ENCODE measurements around the gene SMDT1. TPM values are rescaled to one million over a fixed set of nuclear protein-coding genes. Genes with fewer than 3 reads are reported as not detected.
"Not testable (repeated sequence)": the region's sequence is repeated elsewhere in the genome, so short reads cannot be mapped to it uniquely, and the experiment has no call there.

The SMDT1 gene
- total and polyA plus RNA-seq, 5 donors = 124 to 190 (median 180) TPM

GRCh38 chr22:42083119-42083518, 3.6 kb downstream of the SMDT1 start:
- intact Hi-C loops (cut with DNase I) = loop anchor here in 1 of 4 donors (10.0 kb wide), 1 partner anchor 362 kb away; no protein-coding TSS in a partner anchor

GRCh38 chr22:42084874-42085273, 5.4 kb downstream of the SMDT1 start:
- Histone ChIP-seq H3K4me1 (ENCODE audit: control insufficient read depth, insufficient read depth, low read length) (peaks cover 11% of the 10 kb centered on the region), H3K27me3 (ENCODE audit: control insufficient read depth, insufficient read depth) (no peaks in the 10 kb centered on the region), H3K4me3 (ENCODE audit: low read length) (no peak overlapping the region), H3K9me3 (ENCODE audit: control insufficient read depth, low read length) (no peaks in the 10 kb centered on the region), H3K27ac (ENCODE audit: low read length) (no peak overlapping the region)
- 92% methylated on average over 8 of the region's 8 CpGs for WGBS
- DNase-seq = no peak
- intact Hi-C loops (cut with DNase I) = loop anchor here in 1 of 4 donors (10.0 kb wide), 1 partner anchor 360 kb away; no protein-coding TSS in a partner anchor
- no peak for ATAC-seq

More at GRCh38 chr22:42083119-42083518, 3.6 kb downstream of the SMDT1 start:
- H3K27me3 ChIP-seq (ENCODE audit: control insufficient read depth, insufficient read depth) = no peaks in the 10 kb centered on the region
- H3K4me3 ChIP-seq (ENCODE audit: low read length) = no peak overlapping the region
- H3K4me1 ChIP-seq (ENCODE audit: control insufficient read depth, insufficient read depth, low read length) = peaks cover 9% of the 10 kb centered on the region
- no peak for ATAC-seq
- WGBS = 89% methylated on average over 4 of the region's 4 CpGs
- no peak for DNase-seq
- H3K9me3 ChIP-seq (ENCODE audit: control insufficient read depth, low read length) = no peaks in the 10 kb centered on the region
- H3K27ac ChIP-seq (ENCODE audit: low read length) = no peak overlapping the region

GRCh38 chr22:42086051-42086450, 6.6 kb downstream of the SMDT1 start:
- ATAC-seq (no peak), DNase-seq (no peak)
- Histone ChIP-seq H3K27ac (ENCODE audit: low read length) (no peak overlapping the region), H3K9me3 (ENCODE audit: control insufficient read depth, low read length) (no peaks in the 10 kb centered on the region), H3K4me1 (ENCODE audit: control insufficient read depth, insufficient read depth, low read length) (peaks cover 11% of the 10 kb centered on the region), H3K4me3 (ENCODE audit: low read length) (no peak overlapping the region), H3K27me3 (ENCODE audit: control insufficient read depth, insufficient read depth) (no peaks in the 10 kb centered on the region)
- 46% methylated on average over 6 of the region's 6 CpGs for WGBS
- intact Hi-C loops (cut with DNase I) = loop anchor here in 1 of 4 donors (10.0 kb wide), 1 partner anchor 359 kb away; no protein-coding TSS in a partner anchor

DNA sequence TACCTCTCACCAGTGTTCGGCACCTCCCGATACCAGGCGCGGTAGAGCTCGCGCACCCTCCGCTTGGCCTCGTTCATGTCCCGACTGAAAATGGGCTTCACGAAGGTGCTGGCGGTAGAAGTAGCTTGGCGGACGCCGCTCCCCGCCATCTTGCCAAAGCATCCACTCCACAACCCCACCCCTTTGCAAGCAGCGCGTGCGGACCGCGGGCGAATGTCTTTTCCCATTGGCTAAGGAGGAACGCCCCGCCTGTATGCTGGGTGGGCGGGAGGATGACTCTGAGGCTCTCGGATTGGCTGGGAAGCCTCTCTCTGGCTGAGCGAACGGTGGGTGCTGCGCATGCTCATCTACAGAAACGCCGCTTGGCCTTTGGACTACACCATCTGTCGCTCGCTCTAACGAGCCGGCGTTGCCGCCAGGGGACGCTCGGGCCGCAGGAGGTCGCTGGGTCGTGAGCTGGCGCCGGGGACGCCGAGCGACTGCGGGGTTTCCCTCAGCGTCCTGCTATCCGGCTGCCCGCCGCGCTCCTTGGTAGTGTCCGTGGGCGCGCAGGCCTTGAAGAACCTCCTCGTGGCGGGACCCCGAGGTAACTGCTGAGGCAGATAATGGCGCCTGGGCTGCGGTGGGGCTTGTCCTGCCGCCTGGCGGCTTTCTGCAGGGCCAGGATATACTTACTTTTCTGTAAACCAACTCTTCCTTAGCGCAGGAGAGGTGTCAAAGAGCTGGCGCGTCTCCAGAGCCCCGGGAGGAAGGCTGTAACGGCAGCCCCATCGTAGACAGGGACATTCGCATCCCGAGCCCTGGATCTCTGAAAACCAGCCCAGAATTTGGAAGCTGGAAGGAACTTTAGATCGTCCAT, 11.3 kb downstream of the SMDT1 start, which contains the start of gene NDUFA6:
Gene NDUFA6 (minus strand): TSS at position 177 of the 859 bp plus-strand sequence. CDS start 28 bp downstream, at position 149.
- WGBS = under 1% methylated on average over 71 of the region's 71 CpGs
- ATAC-seq (peak; percentile 98), DNase-seq (peak; percentile 99)
- Histone ChIP-seq H3K9me3 (ENCODE audit: control insufficient read depth, low read length) (no peaks in the 10 kb centered on the region), H3K4me1 (ENCODE audit: control insufficient read depth, insufficient read depth, low read length) (peaks cover 10% of the 10 kb centered on the region), H3K27ac (ENCODE audit: low read length) (peak within 1 kb of the TSS; percentile 96), H3K27me3 (ENCODE audit: control insufficient read depth, insufficient read depth) (no peaks in the 10 kb centered on the region), H3K4me3 (ENCODE audit: low read length) (peak within 1 kb of the TSS; percentile 65)
- intact Hi-C loops (cut with DNase I) = loop anchor here in 2 of 4 donors (5.0 to 10.0 kb wide), 2 partner anchors 344 to 346 kb away; partner anchors contain the start of gene NFAM1 (in 1 of the 2)

DNA sequence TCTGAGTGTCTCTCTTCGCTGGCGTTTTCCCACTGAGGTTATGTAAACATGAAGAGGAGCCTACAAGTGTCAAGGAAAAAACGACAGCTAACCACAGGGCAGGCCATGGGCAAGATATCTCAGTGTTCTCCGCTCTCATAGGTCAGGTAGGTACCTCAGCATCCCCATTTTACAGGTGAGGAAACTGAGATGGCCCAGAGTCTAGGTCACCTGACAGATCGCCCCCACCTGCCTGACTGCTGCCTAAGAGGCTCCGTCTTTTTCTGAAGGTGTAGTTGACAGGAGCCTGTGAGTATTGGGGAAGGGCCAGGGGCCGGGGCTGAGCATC, 11.9 kb downstream of the SMDT1 start:
- Histone ChIP-seq H3K27me3 (ENCODE audit: control insufficient read depth, insufficient read depth) (no peaks in the 10 kb centered on the region), H3K4me3 (ENCODE audit: low read length) (peak overlapping the region; percentile 63), H3K9me3 (ENCODE audit: control insufficient read depth, low read length) (no peaks in the 10 kb centered on the region), H3K4me1 (ENCODE audit: control insufficient read depth, insufficient read depth, low read length) (peaks cover 10% of the 10 kb centered on the region), H3K27ac (ENCODE audit: low read length) (peak overlapping the region; percentile 90)
- WGBS = 28% methylated on average over 7 of the region's 7 CpGs
- intact Hi-C loops (cut with DNase I) = loop anchor here in 2 of 4 donors (5.0 to 10.0 kb wide), 2 partner anchors 343 to 346 kb away; partner anchors contain the start of gene NFAM1 (in 1 of the 2)
- ATAC-seq (peak in 1 of 2 donors; percentile 0), DNase-seq (peak in 1 of 3 donors; percentile 49)

DNA sequence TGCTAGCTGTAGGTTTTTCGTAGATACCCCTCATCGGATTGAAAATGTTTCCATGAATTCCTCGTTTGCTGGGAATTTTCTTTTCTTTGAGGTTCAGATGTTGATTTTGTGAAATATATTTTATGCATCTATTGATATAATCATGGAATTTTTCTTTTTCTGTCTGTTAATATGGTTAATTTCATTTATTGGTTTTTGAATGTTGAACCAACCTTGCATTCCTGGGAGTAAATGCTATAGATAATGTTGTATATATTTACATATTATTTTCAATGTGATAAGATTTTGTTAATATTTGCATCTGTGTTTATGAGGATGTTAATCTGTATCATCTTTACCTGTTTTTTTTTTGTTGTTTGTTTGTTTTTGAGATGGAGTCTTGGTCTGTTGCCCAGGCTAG, 21.7 kb downstream of the SMDT1 start:
- intact Hi-C loops (cut with DNase I) = no loop called here

DNA sequence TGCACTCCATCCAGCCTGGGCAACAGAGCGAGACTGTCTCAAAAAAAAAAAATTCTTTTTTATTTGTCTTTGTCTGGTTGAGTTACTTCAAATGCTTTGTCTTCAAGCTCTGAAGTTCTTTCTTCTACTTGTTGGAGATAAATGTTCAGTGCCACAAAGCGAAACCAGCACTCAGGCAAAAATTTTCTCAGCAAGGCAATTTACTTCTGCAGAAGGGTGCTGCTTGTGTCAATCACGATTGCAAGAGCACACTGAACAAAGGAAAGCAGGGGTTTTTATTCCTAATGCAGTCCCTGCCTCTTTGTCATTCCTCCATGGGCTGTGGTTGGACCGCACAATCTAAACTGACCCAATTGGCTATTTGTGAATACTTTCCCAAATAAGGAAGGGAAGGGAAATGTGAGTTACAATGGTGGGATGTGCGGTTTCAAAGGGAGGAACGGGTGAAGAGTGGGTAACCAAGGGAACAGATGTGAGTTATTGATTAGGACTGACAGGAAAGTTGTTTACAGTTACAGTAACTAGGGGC, 24.9 kb downstream of the SMDT1 start:
- H3K4me3 ChIP-seq (ENCODE audit: low read length); H3K9me3 ChIP-seq (ENCODE audit: control insufficient read depth, low read length); H3K4me1 ChIP-seq (ENCODE audit: control insufficient read depth, insufficient read depth, low read length); H3K27me3 ChIP-seq (ENCODE audit: control insufficient read depth, insufficient read depth); intact Hi-C loops (cut with DNase I); H3K27ac ChIP-seq (ENCODE audit: low read length); DNase-seq; ATAC-seq: not testable (repeated sequence)
- WGBS = 96% methylated on average over 6 of the region's 6 CpGs

More for the DNA sequence above, 21.7 kb downstream of the SMDT1 start:
- H3K4me1 ChIP-seq (ENCODE audit: control insufficient read depth, insufficient read depth, low read length) = no peaks in the 10 kb centered on the region
- no peak overlapping the region for H3K27ac ChIP-seq (ENCODE audit: low read length)
- no peaks in the 10 kb centered on the region for H3K27me3 ChIP-seq (ENCODE audit: control insufficient read depth, insufficient read depth)
- H3K9me3 ChIP-seq (ENCODE audit: control insufficient read depth, low read length) = no peaks in the 10 kb centered on the region
- ATAC-seq (no peak), DNase-seq (no peak)
- 98% methylated on average over 3 of the region's 3 CpGs for WGBS
- no peak overlapping the region for H3K4me3 ChIP-seq (ENCODE audit: low read length)

DNA sequence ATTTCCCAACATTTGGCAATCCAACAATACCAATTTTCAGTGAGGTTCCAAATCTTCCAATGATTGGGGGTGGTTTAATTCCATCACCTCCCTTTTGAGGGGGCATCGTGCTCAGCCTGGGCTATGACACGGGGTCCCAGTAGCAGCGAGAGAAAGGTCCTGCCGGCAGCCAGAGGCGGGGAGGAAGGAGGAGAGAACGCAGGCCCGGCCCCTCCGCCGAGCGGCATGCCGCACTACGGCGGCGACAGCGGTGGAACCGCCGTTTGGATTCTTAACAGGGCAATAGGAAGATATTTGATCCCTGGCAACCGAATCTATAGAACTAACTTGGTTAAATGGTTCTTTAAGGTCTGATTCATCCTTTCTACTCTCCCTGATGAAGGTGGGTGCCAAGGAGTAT, 29.3 kb downstream of the SMDT1 start:
- Histone ChIP-seq H3K4me1 (ENCODE audit: control insufficient read depth, insufficient read depth, low read length) (no peaks in the 10 kb centered on the region), H3K27me3 (ENCODE audit: control insufficient read depth, insufficient read depth) (no peaks in the 10 kb centered on the region), H3K27ac (ENCODE audit: low read length) (no peak overlapping the region), H3K4me3 (ENCODE audit: low read length) (no peak overlapping the region), H3K9me3 (ENCODE audit: control insufficient read depth, low read length) (no peaks in the 10 kb centered on the region)
- 71% methylated on average over 18 of the region's 18 CpGs for WGBS
- intact Hi-C loops (cut with DNase I) = no loop called here
- ATAC-seq (no peak), DNase-seq (no peak)

DNA sequence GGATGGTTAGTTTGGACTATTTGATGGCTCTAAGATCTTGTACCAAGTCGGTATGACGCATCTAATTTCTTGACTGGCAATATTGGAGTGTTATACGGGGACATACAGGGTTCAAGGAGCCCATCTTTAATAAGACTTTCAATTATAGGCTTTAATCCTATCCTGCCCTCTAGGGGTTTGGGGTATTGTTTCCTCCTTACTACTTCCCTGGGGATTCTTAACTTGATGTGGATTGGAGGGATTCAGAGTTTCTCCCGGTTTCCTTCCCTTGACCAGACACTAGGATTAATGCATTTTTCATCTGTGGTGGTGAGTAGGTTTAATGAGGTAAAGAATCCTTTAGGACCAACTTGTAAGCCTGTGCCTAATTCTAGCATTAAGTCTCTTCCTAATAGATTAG, 32.3 kb downstream of the SMDT1 start:
- ATAC-seq = no peak
- H3K4me1 ChIP-seq (ENCODE audit: control insufficient read depth, insufficient read depth, low read length) = no peaks in the 10 kb centered on the region
- H3K27me3 ChIP-seq (ENCODE audit: control insufficient read depth, insufficient read depth) = no peaks in the 10 kb centered on the region
- no peak overlapping the region for H3K4me3 ChIP-seq (ENCODE audit: low read length)
- no peak overlapping the region for H3K27ac ChIP-seq (ENCODE audit: low read length)
- H3K9me3 ChIP-seq (ENCODE audit: control insufficient read depth, low read length) = no peaks in the 10 kb centered on the region
- no peak for DNase-seq
- intact Hi-C loops (cut with DNase I) = no loop called here
- WGBS = 49% methylated on average over 4 of the region's 4 CpGs

DNA sequence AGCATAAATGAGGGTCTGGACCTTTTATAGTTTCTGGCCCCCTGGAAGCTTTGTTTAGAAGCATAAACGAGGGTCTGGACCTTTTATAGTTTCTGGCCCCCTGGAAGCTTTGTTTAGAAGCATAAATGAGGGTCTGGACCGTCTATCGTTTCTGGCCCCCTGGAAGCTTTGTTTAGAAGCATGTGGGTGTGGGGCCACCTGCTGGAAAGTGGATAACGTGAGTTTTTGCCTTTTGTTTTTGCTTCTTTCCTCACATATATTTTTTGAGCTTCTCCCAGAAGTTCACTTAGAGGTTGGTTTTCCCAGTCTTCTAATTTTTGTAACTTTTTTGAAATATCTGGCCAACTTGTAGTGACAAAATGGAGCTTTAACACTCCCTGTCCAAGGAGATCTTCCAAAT, 33.3 kb downstream of the SMDT1 start:
- H3K9me3 ChIP-seq (ENCODE audit: control insufficient read depth, low read length); H3K27ac ChIP-seq (ENCODE audit: low read length); H3K4me1 ChIP-seq (ENCODE audit: control insufficient read depth, insufficient read depth, low read length); H3K4me3 ChIP-seq (ENCODE audit: low read length); H3K27me3 ChIP-seq (ENCODE audit: control insufficient read depth, insufficient read depth); DNase-seq; ATAC-seq; intact Hi-C loops (cut with DNase I): not testable (repeated sequence)
- 10% methylated on average over 4 of the region's 4 CpGs for WGBS

- no peak for DNase-seq
- intact Hi-C loops (cut with DNase I) = no loop called here
- no peaks in the 10 kb centered on the region for H3K4me1 ChIP-seq (ENCODE audit: control insufficient read depth, insufficient read depth, low read length)
- no peak overlapping the region for H3K27ac ChIP-seq (ENCODE audit: low read length)
- no peak for ATAC-seq
- H3K27me3 ChIP-seq (ENCODE audit: control insufficient read depth, insufficient read depth) = no peaks in the 10 kb centered on the region
- 90% methylated on average over 7 of the region's 7 CpGs for WGBS
- no peaks in the 10 kb centered on the region for H3K9me3 ChIP-seq (ENCODE audit: control insufficient read depth, low read length)
- H3K4me3 ChIP-seq (ENCODE audit: low read length) = no peak overlapping the region
Observed at GRCh38 chr22:42114721-42115120, 35.2 kb downstream of the SMDT1 start.
